Endothelial cell of umbilical vein (primary cell): ENCODE measurements around the gene CAV1. TPM values are rescaled to one million over a fixed set of nuclear protein-coding genes. Genes with fewer than 3 reads are reported as not detected.

Source experiments
- BruUV-seq: library from RNA; stranded (reverse); fragments of 400-500 nt; replicated peaks from 2 replicates; lab custom pipeline; 2021; lab: Mats Ljungman, UMichigan
- CTCF ChIA-PET: fragments of 300-600, 350-600 bp; sonication (Branson Sonifier 250); formaldehyde crosslinking; loops from one replicate; lab custom pipeline; 2021; ENCODE audit warnings: antibody characterized with exemption, inconsistent platforms; lab: Charles Lee
- POLR2A ChIA-PET: fragments of 300-600, 350-600 bp; sonication (Branson Sonifier 250); formaldehyde crosslinking; loops from one replicate; lab custom pipeline; 2021; ENCODE audit warnings: antibody characterized with exemption, inconsistent platforms; lab: Charles Lee
- DNase-seq: peaks from one replicate; pipeline ENCODE4 v3.0.0-alpha.2; 2011; ENCODE audit warnings: low read depth, low spot score
- FAIRE-seq: peaks from 2 replicates; lab custom pipeline; 2011; peaks lifted over from hg19 to GRCh38; lab: Jason Lieb, UNC
- H2AFZ ChIP-seq: 2 replicates; pipeline ENCODE4 v1.6.0; 2012; ENCODE audit warnings: low read depth, low read length, control low read depth, inconsistent platforms
- H3K27ac ChIP-seq: 2 replicates; pipeline ENCODE4 v1.5.1; 2011; ENCODE audit warnings: low read depth, mild to moderate bottlenecking, control low read depth, low read length, moderate library complexity; ENCODE audit not compliant: insufficient read depth
- H3K27me3 ChIP-seq, 2 experiments: 2 replicates each; pipeline versions ENCODE4 v1.6.0 to v1.6.1; 2011; ENCODE audit warnings: low read length in 2 of 2, mixed read lengths in 1 of 2; ENCODE audit not compliant: control insufficient read depth in 2 of 2, insufficient read depth in 2 of 2
- H3K36me3 ChIP-seq, 2 experiments: 2 replicates in 1 of 2; 3 replicates in 1 of 2; pipeline ENCODE4 v1.5.1; 2011; ENCODE audit warnings: low read length in 2 of 2, mild to moderate bottlenecking in 1 of 2, moderate library complexity in 1 of 2; ENCODE audit not compliant: control insufficient read depth in 2 of 2, insufficient read depth in 2 of 2; ENCODE audit errors: extremely low read depth in 1 of 2
- H3K4me1 ChIP-seq: 3 replicates; pipeline ENCODE4 v1.5.1; 2011; ENCODE audit warnings: mild to moderate bottlenecking, low read length; ENCODE audit not compliant: control insufficient read depth, insufficient read depth; ENCODE audit errors: extremely low read depth
- H3K4me2 ChIP-seq: 2 replicates; pipeline ENCODE4 v1.6.1; 2011; ENCODE audit warnings: low read length, control low read depth, mixed read lengths; ENCODE audit not compliant: insufficient read depth
- H3K4me3 ChIP-seq, 3 experiments: fragments of 200-600 bp in 1 of 3; sonication (generic), shearing (Covaris generic) in 1 of 3; replicated peaks in 1 of 3; 2 replicates each; pipeline ENCODE4 v1.5.1; 2011 to 2016; ENCODE audit warnings: control low read depth in 3 of 3, low read length in 3 of 3, mild to moderate bottlenecking in 2 of 3, inconsistent platforms in 1 of 3, low read depth in 1 of 3, moderate library complexity in 1 of 3; ENCODE audit not compliant: insufficient read depth in 1 of 3
- H3K79me2 ChIP-seq: 2 replicates; pipeline ENCODE4 v1.6.0; 2012; ENCODE audit warnings: low read length, inconsistent platforms; ENCODE audit not compliant: control insufficient read depth, insufficient read depth
- H3K9ac ChIP-seq: replicated peaks from 2 replicates; pipeline ENCODE3; 2011; ENCODE audit warnings: low read length, control low read depth; ENCODE audit not compliant: insufficient read depth; ENCODE audit errors: extremely low read depth
- H3K9me1 ChIP-seq: replicated peaks from 3 replicates; pipeline ENCODE4 v1.6.0; 2011; ENCODE audit warnings: mild to moderate bottlenecking, low read length; ENCODE audit not compliant: control insufficient read depth, insufficient read depth; ENCODE audit errors: extremely low read depth
- H3K9me3 ChIP-seq: replicated peaks from 2 replicates; pipeline ENCODE4 v1.5.1; 2012; ENCODE audit warnings: low read length, inconsistent platforms; ENCODE audit not compliant: control insufficient read depth, insufficient read depth
- H4K20me1 ChIP-seq: replicated peaks from 2 replicates; pipeline ENCODE3; 2011; ENCODE audit warnings: mild to moderate bottlenecking, low read length; ENCODE audit not compliant: control insufficient read depth, insufficient read depth; ENCODE audit errors: extremely low read depth
- CTCF ChIP-seq, 2 donors: IDR thresholded peaks; 1 replicate in 1 of 2; 2 replicates in 1 of 2; pipeline ENCODE4 v1.5.1; 2011; ENCODE audit warnings: low read length in 2 of 2, mild to moderate bottlenecking in 2 of 2, moderate library complexity in 2 of 2, control low read depth in 1 of 2, inconsistent platforms in 1 of 2, low read depth in 1 of 2; ENCODE audit not compliant: insufficient read depth in 1 of 2; ENCODE audit errors: extremely low read depth in 1 of 2
- EZH2 ChIP-seq: IDR thresholded peaks from 2 replicates; pipeline ENCODE4 v1.6.1; 2012; ENCODE audit warnings: borderline replicate concordance, low read depth, mild to moderate bottlenecking, moderate library complexity, low read length, inconsistent platforms; ENCODE audit not compliant: severe bottlenecking
- FOS ChIP-seq: IDR thresholded peaks from 2 replicates; pipeline ENCODE4 v1.6.1; 2011; ENCODE audit warnings: mild to moderate bottlenecking, low read length, moderate library complexity, borderline replicate concordance; ENCODE audit not compliant: insufficient read depth
- GATA2 ChIP-seq: IDR thresholded peaks from 2 replicates; pipeline ENCODE4 v1.7.0; 2011; ENCODE audit warnings: low read depth, mild to moderate bottlenecking, moderate library complexity, mixed read lengths, low read length; ENCODE audit not compliant: insufficient read length, insufficient read depth
- JUN ChIP-seq: IDR thresholded peaks from 2 replicates; pipeline ENCODE4 v1.6.1; 2011; ENCODE audit warnings: borderline replicate concordance, low read depth; ENCODE audit not compliant: insufficient read length, insufficient read depth
- MAX ChIP-seq: IDR thresholded peaks from 2 replicates; pipeline ENCODE4 v1.6.1; 2011; ENCODE audit not compliant: insufficient read depth, insufficient read length
- MYC ChIP-seq: IDR thresholded peaks from one replicate; pipeline ENCODE4 v1.6.1; 2011; ENCODE audit warnings: mild to moderate bottlenecking, low read depth, low read length
- POLR2A ChIP-seq: IDR thresholded peaks from 2 replicates; pipeline ENCODE4 v1.6.1; 2012; ENCODE audit warnings: low read depth, mild to moderate bottlenecking, control low read depth, low read length
- dilution Hi-C: fragments of 300-500 bp; cut with MboI; formaldehyde crosslinking; loops from one replicate; pipeline ENCODE4 v1.15.0; 2019; ENCODE audit warnings: low sequenced_read_pairs; ENCODE audit not compliant: extremely low pct_ligation_motif_present
- intact Hi-C: fragments of 100-400 bp; cut with micrococcal nuclease; formaldehyde crosslinking; loops from one replicate; pipeline ENCODE4 v1.10.0; 2022
- polyA plus RNA-seq, 4 experiments: library from polyadenylated mRNA; depleted of rRNA in 3 of 4; stranded (reverse) in 3 of 4; unstranded in 1 of 4; fragments of >200 nt; gene quantifications; 2 replicates each; pipeline versions ENCODE4 v1.2.1 to v1.2.3, GENCODE V29; 2011 to 2012; ENCODE audit warnings: missing spikeins in 1 of 4
- total RNA-seq: library from RNA; stranded (reverse); gene quantifications from 2 replicates; pipeline ENCODE4 v1.2.3, GENCODE V29; 2021

Gene CAV1
- total and polyA plus RNA-seq, 2 donors (not counting 3 experiments of a cell fraction or from before 2014, with no cell fraction given) = 1,483 to 3,129 TPM

GRCh38 chr7:116575853-116576252, 51.0 kb downstream of the CAV1 start:
- no peaks in the 10 kb centered on the region for H3K27me3 ChIP-seq
- no peaks in the 10 kb centered on the region for H4K20me1 ChIP-seq
- H3K9me3 ChIP-seq = no peaks in the 10 kb centered on the region
- no peaks in the 10 kb centered on the region for H3K36me3 ChIP-seq
- no peak overlapping the region for H3K9ac ChIP-seq
- DNase-seq (no peak), FAIRE-seq (no peak)
- no peak overlapping the region for H3K4me3 ChIP-seq
- no peaks in the 10 kb centered on the region for H3K9me1 ChIP-seq
- H3K79me2 ChIP-seq = no peaks in the 10 kb centered on the region
- dilution Hi-C loops = no loop called here
- H3K27ac ChIP-seq = no peak overlapping the region
- ChIA-PET CTCF (interaction anchor here (1.8 to 2.9 kb wide), 2 partner anchors 8 to 16 kb away, joined by 5 to 21 read pairs; no protein-coding TSS in a partner anchor), POLR2A (no interaction called here)
- BruUV-seq = no TSS peak
- H3K4me1 ChIP-seq = peaks cover 56% of the 10 kb centered on the region
- TF ChIP-seq JUN (no peak), GATA2 (no peak), FOS (no peak), MAX (no peak), EZH2 (no peak), CTCF (IDR thresholded peaks at IDR 0.05; ENCODE audit: extremely low read depth in 1 of 2, insufficient read depth in 1 of 2, low read depth in 1 of 2, low read length in 2 of 2) (no peak), POLR2A (no peak), MYC (no peak)
- H3K4me2 ChIP-seq = no peak overlapping the region
- intact Hi-C loops = loop anchor here (2.0 kb wide), 2 partner anchors 33 to 135 kb away; no protein-coding TSS in a partner anchor
- no peak overlapping the region for H2AFZ ChIP-seq
